GM19240 (cell line): ENCODE measurements around the gene TTC3.
"Not testable (repeated sequence)": the region's sequence is repeated elsewhere in the genome, so short reads cannot be mapped to it uniquely, and the experiment has no call there.

Source experiments
- DNase-seq: peaks from one replicate; pipeline ENCODE4 v3.0.0; 2011; ENCODE audit warnings: low spot score; ENCODE audit not compliant: insufficient read length

Gene TTC3, protein sequence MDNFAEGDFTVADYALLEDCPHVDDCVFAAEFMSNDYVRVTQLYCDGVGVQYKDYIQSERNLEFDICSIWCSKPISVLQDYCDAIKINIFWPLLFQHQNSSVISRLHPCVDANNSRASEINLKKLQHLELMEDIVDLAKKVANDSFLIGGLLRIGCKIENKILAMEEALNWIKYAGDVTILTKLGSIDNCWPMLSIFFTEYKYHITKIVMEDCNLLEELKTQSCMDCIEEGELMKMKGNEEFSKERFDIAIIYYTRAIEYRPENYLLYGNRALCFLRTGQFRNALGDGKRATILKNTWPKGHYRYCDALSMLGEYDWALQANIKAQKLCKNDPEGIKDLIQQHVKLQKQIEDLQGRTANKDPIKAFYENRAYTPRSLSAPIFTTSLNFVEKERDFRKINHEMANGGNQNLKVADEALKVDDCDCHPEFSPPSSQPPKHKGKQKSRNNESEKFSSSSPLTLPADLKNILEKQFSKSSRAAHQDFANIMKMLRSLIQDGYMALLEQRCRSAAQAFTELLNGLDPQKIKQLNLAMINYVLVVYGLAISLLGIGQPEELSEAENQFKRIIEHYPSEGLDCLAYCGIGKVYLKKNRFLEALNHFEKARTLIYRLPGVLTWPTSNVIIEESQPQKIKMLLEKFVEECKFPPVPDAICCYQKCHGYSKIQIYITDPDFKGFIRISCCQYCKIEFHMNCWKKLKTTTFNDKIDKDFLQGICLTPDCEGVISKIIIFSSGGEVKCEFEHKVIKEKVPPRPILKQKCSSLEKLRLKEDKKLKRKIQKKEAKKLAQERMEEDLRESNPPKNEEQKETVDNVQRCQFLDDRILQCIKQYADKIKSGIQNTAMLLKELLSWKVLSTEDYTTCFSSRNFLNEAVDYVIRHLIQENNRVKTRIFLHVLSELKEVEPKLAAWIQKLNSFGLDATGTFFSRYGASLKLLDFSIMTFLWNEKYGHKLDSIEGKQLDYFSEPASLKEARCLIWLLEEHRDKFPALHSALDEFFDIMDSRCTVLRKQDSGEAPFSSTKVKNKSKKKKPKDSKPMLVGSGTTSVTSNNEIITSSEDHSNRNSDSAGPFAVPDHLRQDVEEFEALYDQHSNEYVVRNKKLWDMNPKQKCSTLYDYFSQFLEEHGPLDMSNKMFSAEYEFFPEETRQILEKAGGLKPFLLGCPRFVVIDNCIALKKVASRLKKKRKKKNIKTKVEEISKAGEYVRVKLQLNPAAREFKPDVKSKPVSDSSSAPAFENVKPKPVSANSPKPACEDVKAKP (N-terminal part only)

DNA sequence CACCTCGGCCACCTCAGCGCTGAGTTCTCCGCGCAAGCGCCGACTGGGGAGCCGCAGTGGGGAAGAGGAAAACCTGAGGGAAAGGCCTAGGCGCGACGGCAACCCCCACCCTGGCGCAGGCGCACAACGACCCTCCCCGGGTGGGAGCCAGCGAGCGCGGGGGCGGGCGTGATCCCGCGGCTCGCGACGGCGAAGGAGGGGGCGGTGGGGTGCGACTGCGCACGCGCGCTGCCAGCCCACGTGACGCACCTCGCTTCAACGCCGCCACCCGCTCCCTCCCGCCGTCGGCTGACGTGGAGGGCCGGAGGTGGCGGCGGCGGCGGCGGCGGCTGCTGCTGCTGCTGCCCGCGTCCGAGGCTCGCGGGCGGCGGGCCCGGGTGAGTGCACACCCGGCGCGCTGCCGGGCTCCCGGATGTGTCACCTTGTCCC, at the start of gene TTC3, which contains the start of gene PIGP:
TSS of gene TTC3 (plus strand) at position 267 of the 429 bp plus-strand sequence. CDS start 14,004 bp downstream, outside the sequence.
TSS of gene PIGP (minus strand) at position 84 of the 429 bp plus-strand sequence. CDS start 556 bp downstream, outside the sequence.
- peak; percentile 64 for DNase-seq

DNA sequence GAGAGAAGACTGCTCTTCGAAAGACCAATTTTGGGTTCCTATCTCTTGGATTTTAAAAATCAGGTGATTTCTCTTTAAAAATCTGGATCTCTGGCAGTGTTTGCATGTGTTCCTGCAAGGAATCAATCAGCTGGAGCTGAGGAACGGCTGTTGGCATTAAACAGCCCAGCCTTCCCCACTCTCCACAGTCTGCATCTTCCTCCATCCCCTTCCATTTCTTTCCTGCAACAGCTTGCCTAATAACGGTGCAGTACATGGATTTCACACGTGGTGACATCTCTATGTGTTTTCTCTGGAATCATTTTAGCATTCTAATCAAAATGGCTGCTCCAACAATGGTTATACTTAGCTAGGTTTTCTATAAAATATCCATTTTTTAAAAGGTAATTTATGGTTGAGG, 46.6 kb upstream of the TTC3 start:
- DNase-seq: no peak

DNA sequence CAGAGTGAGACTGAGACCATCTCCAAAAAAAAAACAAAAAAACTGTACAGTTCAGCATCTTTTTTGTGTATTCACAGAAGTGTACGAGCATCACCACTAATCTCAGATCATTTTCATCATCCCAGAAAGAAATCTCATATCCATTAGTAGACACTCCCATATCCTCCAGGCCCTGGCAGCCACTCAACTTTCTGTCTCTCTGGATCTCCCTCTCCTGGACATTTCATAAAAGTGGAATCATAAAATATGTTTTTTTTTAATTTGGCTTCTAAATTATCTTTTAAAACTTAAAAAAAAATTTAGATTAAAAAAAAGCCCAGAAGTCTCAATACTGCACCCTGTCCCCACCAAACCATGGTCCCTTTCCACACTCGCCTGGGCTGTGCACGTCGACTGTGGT, 44.5 kb upstream of the TTC3 start:
- DNase-seq: no peak

DNA sequence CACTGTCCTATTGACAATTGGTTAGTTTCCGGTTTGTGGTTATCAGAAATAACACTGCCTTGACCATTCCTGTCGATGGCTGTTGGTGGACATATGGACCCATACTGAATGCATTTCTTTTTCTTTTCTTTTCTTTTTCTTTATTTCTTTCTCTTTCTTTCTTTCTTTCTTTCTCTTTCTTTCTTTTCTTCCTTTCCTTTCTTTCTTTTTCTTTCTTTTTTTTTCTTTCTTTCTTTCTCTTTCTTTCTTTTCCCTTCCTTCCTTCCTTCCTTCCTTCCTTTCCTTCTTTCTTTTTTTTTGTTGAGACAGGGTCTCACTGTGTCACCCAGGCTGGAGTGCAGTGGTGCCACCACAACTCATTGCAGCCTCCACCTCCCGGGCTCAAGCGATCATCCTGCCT, 42.2 kb upstream of the TTC3 start:
- DNase-seq: no peak

DNA sequence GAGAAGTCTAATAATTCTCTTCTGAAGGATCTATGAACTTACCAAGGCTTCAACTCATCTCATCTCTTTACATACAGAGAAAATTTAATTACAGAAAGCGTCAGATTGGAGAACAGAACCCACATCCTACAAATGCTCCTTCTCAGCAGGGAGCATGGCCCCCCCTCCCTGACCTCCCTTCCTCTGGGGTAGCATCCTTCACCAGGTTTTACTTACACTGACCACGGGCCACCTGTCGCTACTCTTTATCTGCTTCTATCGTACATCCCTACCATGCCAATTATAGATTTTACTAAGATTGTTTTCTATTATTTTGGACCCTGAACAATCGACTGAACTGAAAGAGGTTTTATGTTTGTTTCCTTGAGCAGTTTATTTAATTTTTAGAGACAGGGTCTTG, 40.8 kb upstream of the TTC3 start:
- no peak for DNase-seq

DNA sequence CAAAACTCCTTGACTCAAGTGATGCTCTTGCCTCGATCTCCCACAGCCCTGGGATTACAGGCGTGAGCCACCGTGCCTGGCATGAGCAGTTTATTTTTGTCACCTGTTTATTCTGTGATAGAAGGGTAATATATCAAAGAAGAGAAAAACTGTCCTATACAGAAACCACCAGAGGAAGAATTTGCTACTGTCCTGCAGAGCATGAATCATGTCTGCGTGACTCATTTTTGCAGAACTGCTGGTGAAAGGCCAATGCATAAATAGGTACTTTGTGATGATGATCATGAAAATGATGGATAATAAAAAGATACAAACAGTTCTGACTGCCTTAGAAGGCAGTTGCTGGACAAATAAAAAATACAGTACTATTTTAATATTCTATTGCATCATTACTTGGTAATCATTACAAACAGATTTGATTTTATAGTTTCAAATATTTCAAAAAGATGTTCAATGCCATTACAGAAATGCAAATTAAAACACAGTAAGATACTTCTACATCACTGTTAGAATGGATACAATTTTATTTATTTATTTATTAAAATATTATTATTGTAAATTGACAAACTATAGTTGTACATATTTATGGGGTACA, 40.1 kb upstream of the TTC3 start:
- no peak for DNase-seq

DNA sequence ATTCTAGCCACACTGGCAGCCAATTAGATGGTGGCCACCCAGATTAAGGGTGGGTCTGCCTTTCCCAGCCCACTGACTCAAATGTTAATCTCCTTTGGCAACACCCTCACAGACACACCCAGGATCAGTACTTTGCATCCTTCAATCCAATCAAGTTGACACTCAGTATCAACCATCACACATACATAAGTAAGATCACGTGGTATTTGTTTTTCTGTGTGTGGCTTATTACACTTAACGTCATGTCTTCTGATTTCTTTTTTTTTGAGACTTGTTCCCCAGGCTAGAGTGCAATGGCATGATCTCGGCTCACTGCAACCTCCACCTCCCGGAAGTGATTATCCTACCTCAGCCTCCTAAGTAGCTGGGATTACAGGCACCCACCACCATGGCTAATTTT, 38.7 kb upstream of the TTC3 start:
- DNase-seq: not testable (repeated sequence)

DNA sequence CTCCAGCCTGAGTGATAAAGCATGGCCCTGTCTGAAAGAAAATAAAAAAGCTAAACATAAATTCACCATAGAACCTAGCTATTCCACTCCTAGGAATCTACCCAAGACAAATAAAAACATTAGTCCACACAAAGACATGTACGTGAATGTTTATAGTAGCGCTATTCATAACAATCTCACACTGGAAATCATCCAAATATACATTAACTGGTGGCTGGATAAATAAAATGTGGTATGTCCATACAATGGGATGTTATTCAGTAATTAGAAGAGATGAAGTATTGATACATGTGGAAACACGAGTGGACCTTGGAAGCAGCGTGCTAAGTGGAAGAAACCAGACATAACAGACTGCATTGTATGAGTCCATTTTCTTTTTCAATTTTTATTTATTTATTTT, 36.9 kb upstream of the TTC3 start:
- no peak for DNase-seq

DNA sequence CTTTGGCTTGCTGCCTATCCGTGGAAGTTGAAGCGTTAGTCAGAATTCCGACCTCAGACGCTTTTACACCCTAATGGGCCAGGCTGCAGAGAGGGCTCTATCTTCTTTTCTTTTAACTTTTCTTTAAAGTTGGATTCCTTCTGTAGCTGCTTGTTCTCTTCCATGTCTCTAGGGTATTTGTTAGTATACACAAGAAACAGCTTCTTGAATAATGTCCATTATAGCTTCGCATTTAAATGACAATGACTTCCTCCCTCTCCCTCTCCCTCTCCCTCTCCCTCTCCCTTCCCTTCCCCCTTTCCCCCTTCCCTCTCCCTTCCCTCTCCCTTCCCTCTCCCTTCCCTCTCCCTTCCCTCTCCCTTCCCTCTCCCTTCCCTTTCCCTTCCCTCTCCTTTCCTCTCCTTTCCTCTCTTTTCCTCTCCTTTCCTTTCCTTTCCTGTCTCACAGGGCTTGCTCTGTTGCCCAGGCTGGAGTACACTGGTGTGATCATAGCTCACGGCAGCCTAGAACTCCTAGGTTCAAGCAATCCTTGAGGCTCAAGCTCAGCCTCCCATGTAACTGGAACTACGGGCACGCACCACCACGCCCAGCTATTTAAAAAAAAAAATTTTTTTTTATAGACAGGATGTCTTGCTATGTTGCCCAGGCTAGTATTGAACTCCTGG, 33.5 kb upstream of the TTC3 start:
- no peak for DNase-seq

DNA sequence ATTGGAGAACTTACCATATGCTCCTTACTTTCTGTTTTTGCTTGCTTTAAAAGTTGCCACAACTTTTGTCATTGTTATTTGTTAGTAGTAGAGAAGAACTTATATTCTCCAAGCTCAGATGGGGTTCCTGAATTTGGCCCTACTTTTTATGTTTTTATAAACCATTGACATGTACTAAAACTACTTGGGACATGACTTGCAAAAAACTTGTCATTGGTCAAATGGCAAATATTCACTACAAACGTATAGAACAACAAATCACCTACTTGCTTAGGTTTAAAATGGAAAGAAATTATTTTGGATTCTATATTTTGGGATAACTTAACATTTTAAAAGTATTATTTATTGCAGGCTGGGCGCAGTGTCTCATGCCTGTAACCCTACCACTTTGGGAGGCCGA, 32.8 kb upstream of the TTC3 start:
- DNase-seq: no peak

DNA sequence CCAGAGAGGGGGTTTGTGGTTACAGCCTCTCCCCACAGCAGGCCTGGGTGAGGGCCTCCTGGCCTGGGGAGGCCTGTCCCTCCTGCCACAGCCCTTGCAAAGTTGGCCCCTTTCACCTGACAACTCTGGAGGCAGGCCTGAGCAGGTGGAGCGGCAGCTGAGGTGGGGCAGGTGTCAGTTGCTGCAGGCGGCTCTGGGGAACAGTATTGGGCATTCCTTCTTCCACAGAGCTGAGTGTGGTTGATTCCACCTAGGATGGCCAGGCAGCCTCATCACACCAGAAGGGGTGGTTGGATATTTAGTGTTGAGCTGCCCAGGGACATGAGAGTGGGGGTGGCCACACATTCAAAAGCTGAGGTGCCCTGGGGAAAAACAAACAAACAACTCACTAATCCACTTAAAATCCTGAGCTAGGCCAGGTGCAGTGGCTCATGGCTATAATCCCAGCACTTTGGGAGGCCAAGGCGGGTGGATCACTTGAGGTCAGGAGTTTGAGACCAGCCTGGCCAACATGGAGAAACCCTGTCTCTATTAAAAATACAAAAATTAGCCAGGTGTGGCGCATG, 31.3 kb upstream of the TTC3 start:
- no peak for DNase-seq

DNA sequence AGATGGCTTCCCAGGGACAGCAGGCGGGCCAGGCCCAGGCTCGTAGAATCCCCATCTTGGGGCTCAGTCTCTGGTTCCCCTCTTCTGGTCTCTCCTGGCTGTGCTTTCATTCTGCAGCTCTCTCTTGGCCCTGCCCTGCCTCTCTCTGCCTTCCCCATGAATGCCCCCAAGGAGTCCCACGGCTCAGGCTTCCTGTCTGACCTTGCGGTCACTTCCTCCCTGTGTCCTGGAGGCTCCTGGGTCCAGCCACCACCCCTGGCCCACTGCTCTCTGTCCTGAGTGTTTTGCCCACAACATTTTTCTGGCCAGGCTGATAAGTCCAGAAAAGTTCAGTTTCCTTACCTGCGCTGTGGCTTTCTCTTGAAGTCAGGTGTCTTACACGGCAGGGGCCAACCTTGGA, 29.2 kb upstream of the TTC3 start:
- DNase-seq: no peak

DNA sequence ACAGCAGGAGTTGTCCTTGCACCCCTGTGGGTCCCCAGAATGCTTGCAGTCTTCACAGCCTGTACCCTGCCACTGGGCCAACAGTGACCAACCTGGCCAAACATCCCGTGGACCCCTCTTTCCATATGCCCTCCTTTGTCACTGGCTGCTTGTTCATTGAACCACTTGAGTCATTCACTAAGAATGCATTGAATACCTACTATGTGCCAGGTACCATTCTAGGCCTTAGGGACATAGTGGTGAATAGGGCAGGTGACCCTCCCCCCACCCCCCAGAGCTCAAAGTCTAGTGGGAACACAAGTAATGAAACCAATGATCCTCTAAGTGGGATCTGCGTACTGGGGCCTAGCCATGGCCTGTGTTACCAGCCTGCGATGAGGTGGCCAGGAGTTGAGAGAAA, 28.4 kb upstream of the TTC3 start:
- DNase-seq: no peak

DNA sequence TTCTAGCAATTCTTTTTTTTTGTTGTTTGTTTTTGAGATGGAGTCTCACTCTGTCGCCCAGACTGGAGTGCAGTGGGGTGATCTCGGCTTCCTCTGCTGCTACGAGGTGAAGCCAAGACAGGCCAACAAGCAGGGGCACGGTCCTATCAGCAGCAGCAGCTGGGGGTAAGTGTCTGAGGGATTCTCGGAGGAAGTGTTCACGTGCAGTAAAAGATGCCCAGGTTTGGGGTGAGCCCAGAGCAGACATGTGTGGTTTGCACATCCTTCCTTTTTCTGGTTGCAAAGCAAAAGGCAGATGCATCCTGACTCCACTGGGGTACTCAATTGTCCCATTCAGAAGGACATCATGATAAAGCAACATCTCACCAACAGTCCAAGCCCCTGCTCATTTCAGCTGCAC, 27.9 kb upstream of the TTC3 start:
- no peak for DNase-seq

DNA sequence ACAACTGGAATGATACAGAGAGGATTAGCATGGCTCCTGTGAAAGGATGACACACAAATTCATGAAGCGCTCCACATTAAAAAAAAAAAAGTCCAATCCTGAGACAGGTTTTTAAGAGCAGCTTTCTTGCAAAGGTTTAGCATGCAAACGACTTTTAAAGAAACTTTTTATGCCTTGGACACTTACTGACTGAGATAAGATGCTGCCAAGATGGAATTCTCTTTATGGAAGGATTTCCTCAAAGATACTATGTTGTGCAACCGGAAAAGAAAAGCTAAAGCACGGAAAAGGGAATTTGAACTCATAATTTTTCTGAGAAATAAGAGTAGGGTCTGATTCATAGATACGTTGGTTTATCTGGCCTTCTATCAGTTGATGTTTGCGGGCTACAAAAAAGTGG, 27.5 kb upstream of the TTC3 start:
- no peak for DNase-seq

DNA sequence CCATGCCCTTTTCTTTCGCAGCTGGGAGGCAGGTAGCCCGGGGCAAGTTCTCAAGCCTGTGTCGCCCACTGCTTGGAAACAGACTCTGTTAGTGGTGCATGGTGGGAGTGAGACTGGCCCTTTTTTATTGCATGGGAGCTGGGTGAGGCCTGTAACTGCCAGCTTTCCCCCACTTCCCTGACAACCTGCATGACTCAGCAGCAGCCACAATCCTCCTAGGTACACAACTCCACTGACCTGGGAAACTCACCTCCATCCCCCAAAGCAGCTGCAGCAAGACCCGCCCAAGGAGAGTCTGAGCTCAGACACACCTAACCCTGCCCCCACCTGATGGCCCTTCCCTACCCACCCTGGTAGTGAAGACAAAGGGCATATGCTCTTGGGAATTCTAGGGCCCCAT, 26.0 kb upstream of the TTC3 start:
- DNase-seq: no peak

DNA sequence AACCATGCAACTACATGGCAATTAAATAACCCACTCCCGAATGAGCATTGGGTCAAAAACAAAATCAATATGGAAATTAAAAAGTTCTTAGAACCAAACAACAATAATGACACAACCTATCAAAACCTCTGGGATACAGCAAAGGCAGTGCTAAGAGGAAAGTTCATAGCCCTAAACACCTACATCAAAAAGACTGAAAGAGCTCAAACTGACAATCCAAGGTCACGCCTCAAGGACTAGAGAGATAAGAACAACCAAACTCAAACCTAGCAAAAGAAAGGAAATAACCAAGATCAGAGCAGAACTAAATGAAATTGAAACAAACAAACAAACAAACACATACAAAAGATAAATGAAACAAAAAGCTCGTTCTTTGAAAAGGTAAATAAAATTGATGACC, 23.3 kb upstream of the TTC3 start:
- not testable (repeated sequence) for DNase-seq

DNA sequence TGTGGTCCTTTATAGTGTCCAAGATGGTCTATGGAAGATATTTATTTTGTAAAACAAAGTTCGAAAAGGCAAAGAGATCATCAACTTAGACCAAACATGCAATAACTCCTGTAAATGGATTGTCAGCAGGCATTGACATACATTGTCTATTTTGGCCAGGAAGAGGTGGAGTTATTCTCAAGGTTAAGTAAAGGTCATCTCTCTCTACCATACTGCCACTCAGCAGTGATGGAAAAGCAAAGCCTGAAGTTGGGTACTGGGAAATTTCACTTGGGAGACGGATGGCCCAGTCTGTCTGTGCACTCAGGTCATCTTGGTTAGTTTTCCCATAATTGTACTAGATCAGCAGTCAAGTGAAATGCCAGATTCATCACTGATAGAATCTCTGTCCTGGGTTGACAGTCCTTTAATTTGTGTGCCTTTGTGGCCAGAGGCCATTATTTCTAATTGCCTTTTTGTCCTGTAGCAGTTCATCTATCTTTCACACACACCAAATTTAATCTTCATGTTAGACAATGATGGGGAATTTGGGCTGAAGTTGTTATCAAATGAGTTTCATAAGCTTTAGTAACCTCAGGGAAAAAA, 17.7 kb upstream of the TTC3 start:
- DNase-seq: no peak

DNA sequence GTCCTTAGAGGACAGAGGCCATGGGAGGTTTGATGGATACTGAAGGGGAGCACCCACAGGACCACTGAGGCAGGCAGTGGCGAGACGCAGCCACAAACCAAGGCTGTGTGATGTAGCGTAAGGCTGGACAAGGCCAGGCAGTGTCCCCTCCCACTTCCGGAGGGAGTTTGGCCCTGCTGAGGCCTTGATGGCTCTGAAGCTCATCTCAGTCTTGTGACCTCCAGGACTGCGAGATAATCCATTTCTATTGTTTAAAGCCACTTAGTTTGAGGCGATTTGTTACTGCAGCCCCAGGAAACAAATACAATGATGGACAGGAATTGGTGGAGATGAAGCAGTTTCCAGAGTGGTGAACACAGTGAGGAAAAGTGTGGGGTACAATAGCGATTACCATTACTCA, 15.4 kb upstream of the TTC3 start:
- no peak for DNase-seq

DNA sequence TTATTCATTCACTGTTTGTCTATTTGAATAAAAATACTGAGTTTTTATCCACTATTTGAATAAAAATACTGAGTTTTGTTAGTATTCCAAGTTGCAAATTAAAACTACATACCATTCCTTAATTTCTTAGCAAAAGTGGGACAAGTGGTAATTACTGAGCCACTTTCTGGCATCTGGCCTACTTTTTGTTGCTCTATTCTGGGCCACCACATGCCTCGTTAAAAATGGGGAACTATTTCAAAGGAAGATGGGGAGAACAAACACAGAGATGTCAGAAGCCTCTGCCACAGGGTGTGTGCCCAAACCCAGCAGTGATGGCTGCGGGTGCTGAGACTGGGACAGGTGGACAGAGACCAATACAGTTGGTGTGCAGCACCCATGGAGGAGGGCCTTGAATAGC, 14.8 kb upstream of the TTC3 start:
- DNase-seq: no peak
